Rectal smooth muscle tissue (tissue), 1 donor: ENCODE data around the gene RPL19.
"Not testable (repeated sequence)": the region's sequence is repeated elsewhere in the genome, so short reads cannot be mapped to it uniquely, and the experiment has no call there.

Source experiments
- H3K27ac ChIP-seq: one replicate; pipeline ENCODE4 v1.7.0; 2013; ENCODE audit warnings: low read depth, low read length, inconsistent platforms
- H3K27me3 ChIP-seq: one replicate; pipeline ENCODE4 v1.7.0; 2013; ENCODE audit warnings: low read length; ENCODE audit not compliant: control insufficient read depth, insufficient read depth
- H3K36me3 ChIP-seq: one replicate; pipeline ENCODE4 v1.7.0; 2013; ENCODE audit warnings: low read length; ENCODE audit not compliant: control insufficient read depth, insufficient read depth
- H3K4me1 ChIP-seq: one replicate; pipeline ENCODE4 v1.7.0; 2013; ENCODE audit warnings: low read length; ENCODE audit not compliant: control insufficient read depth, insufficient read depth
- H3K4me3 ChIP-seq: one replicate; pipeline ENCODE4 v1.7.0; 2013; ENCODE audit warnings: low read length
- H3K9ac ChIP-seq: one replicate; pipeline ENCODE4 v1.7.0; 2013; ENCODE audit warnings: low read length

The RPL19 gene

DNA sequence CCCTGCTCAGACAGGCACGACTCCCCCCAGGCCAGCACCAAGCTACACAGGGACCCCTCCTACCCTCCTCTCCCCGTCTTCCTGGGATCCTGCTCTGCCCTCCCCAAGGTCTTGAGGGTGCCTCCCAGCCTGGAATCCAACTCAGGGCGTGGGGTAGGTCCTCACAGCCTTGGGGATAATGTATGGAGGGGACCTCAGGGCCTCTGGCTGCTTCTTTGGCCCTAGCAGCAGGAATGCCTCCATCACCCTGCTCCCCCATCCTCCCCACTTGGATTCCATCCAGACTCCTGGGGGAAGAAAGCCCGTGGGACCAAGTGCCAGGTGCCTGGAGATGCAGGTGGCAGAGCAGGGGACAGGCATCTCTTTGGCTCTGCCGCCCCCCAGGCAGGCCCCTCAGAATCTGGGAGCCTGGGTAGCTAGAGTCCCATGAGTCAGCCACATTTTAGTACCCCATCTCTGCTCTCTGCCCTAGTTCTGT, 36.4 kb downstream of the RPL19 start:
- Histone ChIP-seq H3K27me3 (peaks cover 11% of the 10 kb centered on the region), H3K36me3 (no peaks in the 10 kb centered on the region), H3K4me3 (no peak overlapping the region), H3K27ac (no peak overlapping the region), H3K4me1 (no peaks in the 10 kb centered on the region), H3K9ac (no peak overlapping the region)

DNA sequence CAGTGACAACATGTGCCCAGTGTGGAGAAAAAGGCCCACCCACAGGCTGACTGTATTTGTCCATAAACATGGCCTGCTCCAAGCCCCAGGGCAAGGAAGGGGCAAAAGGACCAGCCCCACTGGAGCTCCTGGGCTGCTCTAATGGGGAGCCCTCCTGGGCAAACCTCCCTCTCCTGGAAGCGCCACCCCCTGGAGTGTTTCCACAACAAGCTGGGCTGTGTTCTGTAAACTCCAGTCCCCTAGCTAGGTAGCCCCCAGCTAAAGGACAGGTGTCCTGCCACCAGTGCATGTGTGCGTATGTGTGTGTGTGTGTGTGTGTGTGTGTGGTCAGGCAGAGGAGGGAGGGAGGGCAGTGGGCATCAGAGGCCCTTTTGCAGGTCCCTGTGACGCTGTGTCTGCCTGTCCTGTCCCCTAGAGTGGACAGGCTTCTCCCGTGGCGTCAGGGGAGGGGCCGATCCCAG, 36.9 kb downstream of the RPL19 start:
- peaks cover 6% of the 10 kb centered on the region for H3K27me3 ChIP-seq

DNA sequence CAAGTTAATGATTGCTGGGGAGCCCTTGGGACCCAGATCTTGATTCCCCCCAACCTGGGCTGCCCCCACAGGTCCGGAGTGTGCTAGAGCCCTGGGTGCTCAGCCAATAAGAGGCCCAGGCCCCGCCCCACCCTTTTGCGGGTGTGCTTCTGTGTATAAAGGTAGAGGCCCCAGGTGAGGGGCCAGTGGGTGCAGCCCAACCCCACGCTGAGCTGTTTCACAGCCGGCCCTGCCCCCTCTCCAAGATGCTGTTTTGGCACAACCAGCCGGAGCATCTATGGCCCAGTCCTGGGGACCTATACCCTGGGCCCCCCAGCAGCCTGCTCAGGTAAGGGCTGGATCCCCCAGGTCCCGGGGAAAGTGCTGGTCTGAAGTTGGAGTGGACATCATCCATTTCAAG, 37.5 kb downstream of the RPL19 start:
- Histone ChIP-seq H3K4me1 (no peaks in the 10 kb centered on the region), H3K9ac (no peak overlapping the region), H3K27ac (no peak overlapping the region), H3K36me3 (no peaks in the 10 kb centered on the region), H3K4me3 (no peak overlapping the region), H3K27me3 (peaks cover 6% of the 10 kb centered on the region)

More for the DNA sequence above, 36.9 kb downstream of the RPL19 start:
- no peak overlapping the region for H3K9ac ChIP-seq
- H3K36me3 ChIP-seq = no peaks in the 10 kb centered on the region
- H3K4me3 ChIP-seq = no peak overlapping the region
- H3K27ac ChIP-seq = no peak overlapping the region
- H3K4me1 ChIP-seq = no peaks in the 10 kb centered on the region

DNA sequence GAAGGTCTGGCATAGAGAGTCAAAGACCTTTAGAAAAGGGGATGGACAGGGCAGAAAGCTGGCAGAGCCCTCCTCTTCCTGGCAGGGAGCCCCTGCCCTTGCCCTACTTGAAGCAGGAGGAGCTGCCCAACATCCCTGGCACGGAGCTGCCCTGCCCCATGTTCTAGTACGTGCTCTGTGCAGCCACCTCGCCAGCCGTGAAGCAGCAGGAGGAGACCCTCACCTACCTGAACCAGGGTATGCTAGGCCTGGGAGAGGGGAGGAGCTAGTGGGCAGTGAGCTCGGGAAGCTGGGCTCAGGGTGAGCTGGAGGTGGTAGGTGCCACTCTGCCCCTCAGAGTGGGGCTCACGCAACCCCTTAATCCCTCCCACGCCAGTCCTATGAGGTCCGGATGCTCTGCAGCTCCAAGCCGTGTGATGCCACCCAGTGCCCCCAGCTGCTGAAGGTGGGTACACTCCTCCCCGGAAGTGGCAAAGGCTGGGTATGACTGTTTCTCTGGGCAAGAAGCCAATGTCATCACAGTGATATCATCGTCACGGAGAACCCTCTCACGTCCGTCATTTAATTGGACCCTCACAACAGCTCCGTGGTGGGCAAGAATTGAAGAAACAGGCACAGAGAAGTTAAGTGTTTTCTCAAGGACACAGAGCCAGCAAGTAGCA, 38.4 kb downstream of the RPL19 start:
- Histone ChIP-seq H3K4me1 (no peaks in the 10 kb centered on the region), H3K36me3 (no peaks in the 10 kb centered on the region), H3K27me3 (peaks cover 6% of the 10 kb centered on the region), H3K4me3 (no peak overlapping the region), H3K27ac (no peak overlapping the region), H3K9ac (no peak overlapping the region)

DNA sequence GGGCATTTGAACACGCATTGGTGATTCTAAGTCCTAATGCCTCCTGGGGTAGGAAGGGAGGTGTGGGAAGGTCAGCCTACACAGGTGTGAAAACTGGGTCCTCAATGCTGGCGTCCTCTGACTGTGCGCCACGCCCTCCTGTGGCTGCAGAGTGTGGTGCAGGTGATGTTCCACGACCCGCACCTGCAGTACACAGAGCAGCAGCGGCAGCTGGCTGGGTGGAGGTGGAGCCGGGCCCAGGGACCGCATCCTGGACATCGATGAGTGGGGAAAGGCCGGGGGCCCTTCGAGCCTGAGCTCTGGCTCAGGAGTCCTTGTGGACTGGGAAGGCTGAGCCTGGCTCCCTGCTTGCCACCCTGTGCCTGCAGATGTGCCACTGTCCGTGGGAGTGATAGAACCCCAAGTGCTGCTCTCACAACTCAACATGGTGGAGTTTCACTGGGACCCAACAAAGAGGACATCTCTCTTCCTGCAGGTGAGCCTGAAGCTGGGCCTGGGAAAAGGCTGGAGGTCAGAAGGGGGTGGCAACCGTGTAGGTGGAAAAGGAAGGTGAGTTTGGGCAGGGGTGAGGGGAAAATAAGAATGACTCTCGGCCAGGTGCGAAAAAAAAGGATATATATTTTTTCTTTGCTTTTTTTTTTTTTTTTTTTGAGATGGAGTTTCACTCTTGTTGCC, 39.7 kb downstream of the RPL19 start:
- Histone ChIP-seq H3K4me3 (no peak overlapping the region), H3K27me3 (peaks cover 6% of the 10 kb centered on the region), H3K27ac (no peak overlapping the region), H3K9ac (no peak overlapping the region), H3K36me3 (no peaks in the 10 kb centered on the region), H3K4me1 (no peaks in the 10 kb centered on the region)

DNA sequence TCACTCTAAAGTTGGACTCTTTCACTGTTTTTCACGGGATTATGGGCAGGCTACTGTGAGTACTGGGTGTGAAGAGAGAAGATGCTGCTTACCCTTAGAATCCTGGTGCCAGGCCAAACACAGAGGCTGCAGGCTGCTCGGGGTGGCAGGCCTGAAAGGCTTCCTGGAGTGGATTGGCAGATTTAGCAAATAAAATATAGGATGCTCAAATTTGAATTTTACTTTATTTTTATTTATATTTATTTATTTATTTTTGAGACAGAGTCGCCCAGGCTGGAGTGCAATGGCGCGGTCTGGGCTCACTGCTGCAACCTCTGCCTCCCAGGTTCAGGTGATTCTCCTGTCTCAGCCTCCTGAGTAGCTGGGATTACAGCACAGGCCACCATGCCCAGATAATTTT, 40.5 kb downstream of the RPL19 start:
- H3K4me3 ChIP-seq = no peak overlapping the region
- no peak overlapping the region for H3K9ac ChIP-seq
- H3K27ac ChIP-seq = no peak overlapping the region
- peaks cover 6% of the 10 kb centered on the region for H3K27me3 ChIP-seq
- no peaks in the 10 kb centered on the region for H3K36me3 ChIP-seq
- no peaks in the 10 kb centered on the region for H3K4me1 ChIP-seq

DNA sequence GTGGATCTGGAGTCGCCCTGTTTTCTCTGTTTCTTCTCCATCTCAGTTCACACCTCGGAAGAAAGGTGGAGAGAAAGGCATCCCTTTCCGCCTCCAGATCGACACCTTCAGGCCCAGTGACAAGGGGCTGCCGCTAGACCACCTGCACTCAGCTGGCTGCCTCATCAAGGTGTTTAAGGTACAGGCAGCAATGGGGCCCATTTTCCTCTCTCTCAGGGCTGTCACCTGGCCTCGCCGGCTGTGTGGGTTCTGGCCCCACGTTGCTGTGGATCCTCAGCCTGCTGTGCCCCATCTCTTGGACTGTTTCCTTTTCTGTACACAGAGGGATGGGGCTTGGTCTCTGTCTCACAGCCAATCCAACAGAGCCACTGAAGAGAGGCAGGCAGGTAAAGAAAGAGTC, 43.1 kb downstream of the RPL19 start:
- H3K27me3 ChIP-seq = peaks cover 6% of the 10 kb centered on the region
- H3K4me3 ChIP-seq = no peak overlapping the region
- no peaks in the 10 kb centered on the region for H3K4me1 ChIP-seq
- H3K9ac ChIP-seq = no peak overlapping the region
- H3K27ac ChIP-seq = no peak overlapping the region
- no peaks in the 10 kb centered on the region for H3K36me3 ChIP-seq

DNA sequence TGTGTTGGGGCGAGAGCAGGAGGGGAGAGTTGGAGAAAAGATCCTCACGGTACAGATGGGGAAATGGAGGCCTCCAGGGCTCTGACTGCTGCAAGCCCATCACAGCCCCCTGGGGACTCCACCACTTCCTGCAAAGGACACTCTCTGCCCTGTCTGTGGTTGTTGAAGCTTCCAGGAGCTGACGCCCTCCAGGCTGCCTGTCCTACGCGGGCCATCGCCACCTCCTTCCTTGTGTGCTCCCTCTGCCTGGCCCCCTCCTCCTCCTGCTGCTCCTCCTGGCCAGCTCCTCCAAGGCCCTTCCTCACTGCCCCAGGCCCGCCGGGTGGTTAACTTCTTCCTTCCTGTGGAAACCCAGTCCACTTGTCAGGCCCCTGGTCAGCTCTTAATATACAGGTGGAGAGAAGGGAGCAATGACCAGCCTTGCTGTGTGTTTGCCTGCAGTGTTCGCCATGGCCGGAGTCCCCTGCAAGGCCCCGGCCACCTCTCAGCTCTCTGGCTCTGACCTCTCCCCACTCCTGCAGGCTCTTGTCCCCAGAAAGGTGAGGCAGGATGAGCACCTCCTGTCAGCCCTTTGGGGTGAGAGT, 44.0 kb downstream of the RPL19 start:
- no peaks in the 10 kb centered on the region for H3K36me3 ChIP-seq
- H3K27me3 ChIP-seq = peaks cover 3% of the 10 kb centered on the region
- no peak overlapping the region for H3K4me3 ChIP-seq
- H3K9ac ChIP-seq = no peak overlapping the region
- no peak overlapping the region for H3K27ac ChIP-seq
- H3K4me1 ChIP-seq = no peaks in the 10 kb centered on the region

DNA sequence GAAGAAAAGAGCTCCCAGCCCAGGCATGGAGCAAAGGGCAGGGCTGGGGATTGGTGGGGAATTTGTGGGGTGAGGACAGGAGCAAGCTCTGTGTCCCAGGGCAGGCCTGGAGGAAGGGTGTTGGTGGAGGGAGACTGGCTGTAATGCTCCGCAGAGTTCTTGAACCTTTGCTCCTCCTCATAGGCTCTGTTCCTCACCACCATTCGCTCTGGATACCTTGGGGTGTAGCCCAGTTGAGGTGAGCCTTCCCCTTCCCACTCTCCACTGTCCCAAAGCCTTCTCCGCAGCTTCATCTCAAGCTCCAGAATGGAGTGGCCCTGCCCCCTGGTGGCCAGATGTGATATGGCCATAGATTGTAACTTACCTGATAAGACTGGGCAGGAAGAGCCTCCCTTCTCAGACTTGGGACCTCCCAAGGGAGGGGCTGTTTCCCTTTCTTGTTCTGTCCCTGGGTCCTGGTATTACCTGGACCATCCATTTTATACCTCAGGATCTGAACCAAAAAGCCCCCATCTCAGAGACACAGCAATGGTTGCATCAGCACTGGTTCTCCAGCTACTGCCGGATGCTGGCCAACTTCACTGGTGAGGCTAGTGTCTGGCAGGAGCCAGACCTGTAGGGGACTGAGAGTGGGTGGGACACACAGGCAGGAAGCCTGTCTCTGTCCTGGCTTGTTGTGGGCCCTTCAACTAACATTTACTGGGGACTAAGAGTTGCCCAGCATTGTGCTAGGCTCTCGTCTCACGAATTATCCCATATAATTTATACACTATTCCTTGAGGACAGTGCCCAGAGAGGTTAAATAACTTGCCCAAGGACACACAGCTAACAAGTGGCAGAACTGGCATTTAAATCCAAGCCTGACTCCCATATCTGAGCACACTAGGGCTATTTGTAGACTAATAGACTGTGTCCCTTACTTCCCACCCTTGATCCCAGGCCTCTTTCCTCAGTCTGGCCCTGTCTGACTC, 44.8 kb downstream of the RPL19 start:
- Histone ChIP-seq H3K4me1 (no peaks in the 10 kb centered on the region), H3K27ac (no peak overlapping the region), H3K9ac (no peak overlapping the region)

DNA sequence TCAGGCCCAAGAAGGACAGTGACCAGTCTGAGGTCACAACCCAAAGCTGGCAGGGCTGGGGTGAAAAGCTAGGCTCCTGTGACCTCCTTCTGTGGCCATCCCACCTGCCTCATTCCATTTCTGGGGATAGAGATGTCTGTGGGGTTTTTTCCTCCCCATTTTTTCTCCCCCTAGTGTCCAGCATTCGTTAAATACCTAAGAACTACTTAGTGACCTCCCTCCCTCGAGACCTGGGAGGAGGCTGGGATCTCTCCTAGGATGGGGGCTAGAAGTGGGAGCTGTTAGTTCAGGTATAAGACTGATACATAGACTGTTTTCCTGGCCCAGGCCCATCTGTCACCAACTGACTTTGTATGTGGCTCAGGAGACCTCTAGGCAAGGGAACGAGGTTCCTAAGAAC, 46.2 kb downstream of the RPL19 start:
- Histone ChIP-seq H3K4me3 (no peak overlapping the region), H3K4me1 (no peaks in the 10 kb centered on the region), H3K36me3 (no peaks in the 10 kb centered on the region), H3K27me3 (no peaks in the 10 kb centered on the region), H3K27ac (no peak overlapping the region), H3K9ac (no peak overlapping the region)

More for the DNA sequence above, 44.8 kb downstream of the RPL19 start:
- H3K27me3 ChIP-seq = no peaks in the 10 kb centered on the region
- H3K36me3 ChIP-seq = no peaks in the 10 kb centered on the region
- H3K4me3 ChIP-seq = no peak overlapping the region

DNA sequence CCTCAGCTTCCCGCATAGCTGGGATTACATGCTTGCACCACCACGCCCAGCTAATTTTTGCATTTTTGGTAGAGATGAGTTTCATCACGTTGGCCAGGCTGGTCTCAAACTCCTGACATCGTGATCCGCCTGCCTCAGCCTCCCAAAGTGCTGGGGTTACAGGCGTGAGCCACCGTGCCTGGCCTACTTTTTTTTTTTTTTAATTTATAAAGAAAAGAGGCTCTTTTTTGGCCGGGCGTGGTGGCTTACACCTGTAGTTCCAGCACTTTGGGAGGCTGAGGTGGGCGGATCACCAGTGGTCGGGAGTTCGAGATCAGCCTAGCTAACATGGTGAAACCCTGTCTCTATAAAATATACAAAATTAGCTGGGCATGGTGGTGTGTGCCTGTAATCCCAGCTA, 50.0 kb downstream of the RPL19 start:
- H3K4me1 ChIP-seq, H3K9ac ChIP-seq, H3K4me3 ChIP-seq, H3K27me3 ChIP-seq, H3K27ac ChIP-seq, H3K36me3 ChIP-seq: not testable (repeated sequence)

DNA sequence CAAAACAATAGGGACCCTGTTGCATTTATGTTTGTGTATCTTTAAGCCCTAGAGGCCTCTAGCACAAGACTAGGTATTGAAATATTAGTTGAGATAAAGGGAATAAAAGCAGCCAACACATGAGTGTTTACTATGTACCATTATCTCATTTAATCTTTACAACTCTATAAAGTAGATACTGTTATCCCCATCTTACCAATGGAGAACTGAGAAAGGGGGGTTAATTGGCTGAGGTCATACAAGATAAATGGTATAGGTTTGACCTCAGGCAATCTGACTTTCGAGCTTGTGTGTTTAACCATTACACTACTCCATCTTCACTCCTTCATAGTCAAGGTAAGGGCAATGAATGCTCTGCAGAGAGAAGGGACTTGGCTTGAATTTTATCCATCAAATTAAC, 51.9 kb downstream of the RPL19 start:
- Histone ChIP-seq H3K36me3 (peaks cover 4% of the 10 kb centered on the region), H3K4me1 (no peaks in the 10 kb centered on the region), H3K4me3 (no peak overlapping the region), H3K27me3 (no peaks in the 10 kb centered on the region), H3K9ac (no peak overlapping the region), H3K27ac (no peak overlapping the region)
